NCI-H2196 treated with DMSO at 0.1 percent for 48 hours (cell line): ENCODE measurements around the gene C5.
"Not testable (repeated sequence)": the region's sequence is repeated elsewhere in the genome, so short reads cannot be mapped to it uniquely, and the experiment has no call there.

ENCODE experiments used
- DNase-seq: peaks from one replicate; lab custom pipeline; 2025; ENCODE audit not compliant: unreplicated experiment; lab: John Stamatoyannopoulos, UW

Gene C5

DNA sequence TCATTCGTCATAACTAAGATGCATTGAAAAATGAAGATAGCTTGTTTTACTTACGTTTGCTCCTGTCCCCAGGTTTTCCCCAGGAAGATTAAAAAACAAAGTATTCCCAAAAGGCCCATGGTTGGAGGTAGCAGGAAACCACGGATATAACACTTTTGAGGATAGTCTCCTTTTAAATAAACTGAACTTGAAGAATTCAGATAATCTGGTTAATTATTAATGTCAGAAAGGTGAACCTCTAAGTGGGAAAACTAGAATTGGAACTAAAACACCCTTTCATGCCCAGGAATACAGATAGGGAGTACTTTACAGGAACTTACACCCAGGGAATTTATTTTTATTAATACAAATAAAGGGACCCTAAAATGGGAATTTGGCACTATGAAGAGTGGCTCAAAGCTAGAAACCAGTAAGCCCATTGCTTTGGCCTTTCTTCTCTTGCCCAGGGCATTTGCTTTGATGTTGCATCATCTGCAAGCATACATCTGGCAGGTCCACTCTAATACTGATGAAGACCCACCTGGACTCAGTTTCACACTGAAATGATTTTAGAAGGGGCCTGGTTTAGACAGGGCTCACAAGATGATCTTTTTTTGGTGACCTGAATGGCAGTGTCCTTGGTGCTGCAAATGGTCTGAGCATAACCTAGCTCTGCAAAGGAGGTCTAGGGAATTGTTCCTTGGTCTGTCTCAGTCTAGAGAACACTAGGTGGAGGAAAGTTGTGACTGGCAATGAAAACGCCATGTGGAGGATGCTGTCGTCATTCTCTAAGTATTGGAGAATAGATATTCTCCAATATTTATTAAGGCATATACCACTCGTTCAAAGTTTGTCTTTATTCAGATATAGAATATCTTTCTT lies at the start of gene C5:
TSS of gene C5 (minus strand) at position 148 of the 861 bp plus-strand sequence. CDS start at position 119, 29 bp downstream.
- no peak for DNase-seq

DNA sequence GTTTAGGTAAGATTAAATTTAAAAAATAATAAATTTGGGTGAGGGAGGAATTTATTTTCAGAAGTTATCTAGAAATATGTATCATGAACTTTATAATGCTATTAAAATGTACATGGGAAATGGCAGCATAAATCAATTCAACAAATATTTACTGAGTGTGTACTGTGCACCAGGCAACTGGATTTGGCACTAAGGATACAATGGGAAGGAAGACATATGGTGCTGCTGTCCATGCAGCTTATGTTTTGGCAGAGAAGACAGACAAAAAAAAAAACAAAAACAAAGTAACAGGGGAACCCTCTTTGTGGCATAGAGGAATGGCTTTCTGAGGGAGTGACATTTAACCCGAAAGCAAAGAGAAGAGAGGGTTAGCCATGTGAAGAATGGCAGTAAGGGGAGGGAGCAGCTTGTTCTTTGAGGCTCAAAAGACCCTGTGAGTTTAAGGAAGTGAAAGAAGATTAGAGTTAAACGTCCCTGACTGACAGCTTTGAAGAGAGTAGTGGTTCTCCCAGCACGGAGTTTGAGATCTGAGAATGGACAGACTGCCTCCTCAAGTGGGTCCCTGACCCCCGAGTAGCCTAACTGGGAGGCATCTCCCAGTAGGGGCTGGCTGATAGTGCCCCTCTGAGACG lies 48.6 kb upstream of the C5 start:
- no peak for DNase-seq

DNA sequence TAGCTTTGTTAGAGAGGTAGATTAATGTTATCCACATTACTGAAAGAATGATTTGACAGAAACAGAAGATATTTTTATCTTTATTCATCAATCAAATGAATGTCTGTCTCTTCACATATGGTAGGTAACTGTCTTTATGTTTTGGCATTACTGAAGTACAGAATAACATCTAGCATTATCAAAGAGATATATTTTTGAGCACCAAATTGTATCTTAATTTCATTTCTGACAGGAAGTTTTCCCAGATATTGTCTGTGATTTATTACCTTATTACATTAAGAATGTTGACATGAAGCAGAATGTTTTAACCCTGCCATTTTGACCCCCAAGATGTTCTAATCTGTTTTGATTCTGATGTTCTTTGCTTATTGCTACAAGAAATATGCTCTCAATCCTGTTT lies 45.0 kb upstream of the C5 start:
- DNase-seq: no peak

DNA sequence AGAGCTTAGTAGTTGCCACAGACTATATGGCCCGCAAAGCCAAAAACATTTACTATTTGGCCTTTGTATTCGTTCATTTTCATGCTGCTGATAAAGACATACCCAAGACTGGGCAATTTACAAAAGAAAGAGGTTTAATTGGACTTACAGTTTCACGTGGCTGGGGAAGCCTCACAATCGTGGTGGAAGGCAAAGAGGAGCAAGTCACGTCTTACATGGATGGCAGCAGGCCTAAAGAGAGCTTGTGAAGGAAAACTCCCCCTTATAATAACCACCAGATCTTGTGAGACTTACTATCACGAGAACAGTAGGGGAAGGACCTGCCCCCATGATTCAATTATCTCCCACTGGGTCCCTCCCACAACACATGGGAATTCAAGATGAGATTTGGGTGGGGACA lies 40.7 kb upstream of the C5 start:
- not testable (repeated sequence) for DNase-seq

DNA sequence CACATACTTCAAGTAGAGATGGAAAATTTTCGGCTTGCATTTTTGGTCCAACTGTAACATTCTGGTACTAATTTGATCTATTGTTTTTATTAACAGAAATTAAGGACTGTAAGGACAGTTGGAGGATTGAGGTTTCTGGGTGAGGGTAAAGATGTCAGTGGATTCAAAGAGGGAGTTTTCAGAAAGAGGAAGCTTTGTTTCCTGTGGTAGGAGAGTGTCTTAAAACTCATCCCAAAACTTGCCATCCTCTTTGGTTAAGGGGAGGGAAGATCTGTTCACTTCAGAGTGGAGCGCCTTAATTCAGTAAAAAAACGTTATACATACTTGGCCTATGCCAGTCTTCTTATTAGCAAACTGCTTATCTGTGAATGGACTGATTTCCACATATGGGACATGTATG lies 38.5 kb upstream of the C5 start:
- DNase-seq: no peak

DNA sequence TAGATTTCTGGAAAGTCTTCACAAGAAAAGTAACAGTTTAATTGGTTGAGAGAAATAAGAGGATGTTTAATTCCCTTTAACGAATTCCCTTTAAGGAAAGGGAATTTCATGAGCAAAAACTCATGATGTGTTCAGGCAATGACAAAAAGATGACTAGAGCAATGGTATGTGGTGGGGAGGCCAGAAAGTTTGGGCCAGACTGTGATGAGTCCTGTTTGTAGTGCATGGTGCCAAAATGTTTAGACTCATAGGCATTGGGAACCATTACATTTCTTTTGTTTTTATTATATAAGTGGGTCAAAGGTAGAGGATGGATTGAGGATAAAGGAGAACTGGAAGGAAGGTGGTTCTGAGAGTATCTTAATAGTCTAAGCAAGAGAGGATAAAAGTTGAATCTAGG lies 35.6 kb upstream of the C5 start:
- DNase-seq: no peak

DNA sequence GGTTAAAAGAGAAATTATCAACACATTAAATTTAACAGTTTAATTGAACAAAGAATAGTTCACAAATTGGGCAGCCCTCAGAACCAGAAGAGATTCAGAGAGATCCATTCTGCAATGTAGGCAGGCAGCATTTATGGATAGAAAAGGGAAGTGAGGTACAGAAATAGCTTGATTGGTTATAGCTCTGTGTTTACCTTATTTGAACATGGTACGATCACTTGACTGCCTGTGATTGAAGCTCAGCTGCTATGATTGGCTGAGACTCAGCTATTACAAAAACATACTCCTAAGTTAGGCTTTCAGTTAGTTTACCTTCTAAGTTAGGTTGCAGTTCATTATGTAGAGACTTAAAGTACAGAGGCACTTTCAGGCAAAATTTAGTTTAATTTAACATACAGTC lies 32.0 kb upstream of the C5 start:
- no peak for DNase-seq

DNA sequence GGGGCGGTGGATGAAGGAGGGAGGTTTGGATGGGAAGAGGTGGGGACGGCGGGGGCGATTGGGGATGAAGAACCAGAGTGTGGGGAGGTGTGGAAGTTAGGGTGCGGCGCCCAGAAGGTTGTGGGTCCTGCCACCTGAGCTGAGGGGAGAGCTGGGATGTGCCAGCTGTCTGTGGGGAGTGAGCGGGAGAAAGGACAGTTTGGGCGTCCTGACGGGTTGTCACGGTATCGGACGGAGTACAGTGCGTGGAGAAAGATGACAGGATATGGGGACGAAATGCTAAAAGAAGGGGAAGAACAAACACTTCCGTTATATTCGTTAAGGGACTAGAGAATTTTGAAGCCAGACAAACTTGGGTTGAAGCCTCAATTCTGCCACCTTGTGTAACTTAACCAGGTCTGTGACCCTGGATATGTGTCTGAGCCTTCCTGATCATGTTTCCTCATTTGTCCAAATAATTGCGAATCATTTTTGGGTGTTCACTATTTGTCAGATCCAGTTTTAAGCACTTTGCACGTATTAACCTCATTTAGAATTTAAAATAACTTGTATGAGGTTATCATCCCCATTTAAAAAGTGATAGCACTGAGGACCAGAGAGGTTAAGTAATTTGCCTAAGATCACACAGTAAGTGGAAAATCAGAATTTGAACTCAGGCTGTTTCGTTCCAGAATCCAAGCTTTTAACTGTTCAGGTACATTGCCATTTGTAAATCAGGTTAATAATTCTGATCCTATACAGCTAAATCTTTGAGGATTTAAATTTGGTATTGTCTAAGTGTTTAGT lies 25.4 kb upstream of the C5 start:
- no peak for DNase-seq

DNA sequence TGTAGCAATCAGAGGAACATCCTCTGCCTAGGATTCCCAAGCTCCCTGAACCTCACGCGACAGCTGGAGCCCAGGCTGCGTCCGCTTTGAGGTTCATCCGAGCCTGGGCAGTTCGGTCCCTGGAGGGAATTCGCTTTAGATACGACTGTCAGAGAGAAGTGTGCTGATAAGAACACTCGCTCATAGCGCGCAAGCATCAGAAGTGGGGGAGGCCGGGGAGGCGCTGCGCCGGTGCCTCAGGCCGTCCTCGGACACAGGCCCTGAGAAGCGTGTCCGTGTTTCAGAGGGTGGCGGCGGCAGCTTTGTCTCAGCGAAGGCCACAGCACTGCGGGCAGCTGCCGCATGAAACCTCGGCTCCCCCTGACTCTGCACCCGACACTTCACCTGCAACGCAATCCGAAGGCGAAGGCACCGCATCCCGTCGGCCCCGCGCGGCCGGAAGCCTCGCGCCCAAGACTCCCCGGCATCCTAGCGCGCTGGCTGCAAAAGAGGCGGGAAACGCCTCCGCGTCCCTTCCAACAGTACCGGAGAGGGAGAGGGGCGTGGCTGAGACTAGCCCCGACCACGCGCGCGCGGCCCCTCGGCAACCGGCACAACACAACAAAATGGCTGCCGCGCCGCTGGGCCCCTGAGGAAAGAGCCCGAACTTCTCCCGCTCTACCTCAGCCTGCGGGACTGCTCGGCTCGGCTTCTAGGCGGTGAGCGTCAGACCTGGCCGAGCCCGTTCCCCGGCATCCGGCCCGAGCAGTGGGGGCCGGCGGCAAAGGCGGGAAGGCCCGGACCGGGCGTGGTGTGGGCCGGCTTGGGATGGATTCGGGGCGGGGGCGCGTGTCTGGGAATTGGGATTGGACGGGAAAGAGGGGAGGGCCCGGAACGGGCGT lies 24.5 kb upstream of the C5 start, which contains the start of gene CNTRL:
TSS of gene CNTRL (plus strand) at position 586 of the 881 bp plus-strand sequence. CDS start 13,372 bp downstream, outside the sequence.
- peak; percentile 88 for DNase-seq

DNA sequence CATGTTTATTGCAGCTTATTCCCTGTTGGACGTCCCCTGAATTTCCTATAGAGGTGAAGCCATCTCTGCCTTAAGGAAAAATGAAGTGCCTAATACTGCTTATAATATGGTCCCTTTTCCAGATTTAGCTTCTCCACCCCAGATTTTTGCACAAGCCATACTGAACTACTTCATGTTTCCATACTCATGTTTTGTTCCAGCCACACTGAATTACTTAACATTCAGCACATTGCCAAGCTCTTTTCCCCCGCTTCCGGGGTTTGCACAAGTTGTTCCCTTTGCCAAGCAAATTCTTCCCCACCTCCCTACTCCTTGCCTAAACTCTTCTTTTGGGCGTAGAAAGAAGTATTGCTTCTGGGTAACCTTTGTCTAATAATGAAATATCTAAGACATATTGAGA lies 23.0 kb upstream of the C5 start:
- DNase-seq: no peak

DNA sequence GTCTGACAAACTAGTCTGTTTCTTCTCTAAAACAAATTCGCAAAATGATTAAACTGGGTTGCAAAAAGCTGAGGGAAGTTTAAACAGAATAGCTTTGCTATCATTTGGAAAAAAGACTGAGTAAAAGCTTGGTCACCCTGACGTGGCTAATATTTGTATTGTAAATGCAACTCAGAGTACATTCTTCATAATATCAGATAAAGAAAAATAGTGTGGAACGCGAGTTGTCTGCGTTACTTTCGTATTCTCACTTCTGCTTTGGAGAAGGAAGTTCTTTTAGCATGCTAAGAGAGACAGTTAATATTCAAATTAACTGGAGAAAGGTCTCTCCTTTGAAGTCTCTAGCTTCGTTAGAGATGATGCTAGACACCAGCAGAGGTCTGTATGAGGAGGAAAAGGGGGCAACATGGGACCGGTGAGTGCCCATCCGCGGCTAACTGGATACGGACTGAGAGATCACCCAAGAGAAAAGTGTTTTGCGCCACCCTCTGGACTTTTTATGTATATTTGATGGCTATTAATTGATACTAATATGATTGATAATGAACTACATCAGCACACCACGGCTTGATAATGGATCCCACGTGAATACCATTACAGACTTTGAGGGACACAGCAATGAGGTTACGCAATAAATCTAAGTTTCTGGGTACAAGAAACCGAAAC lies 21.8 kb upstream of the C5 start:
- no peak for DNase-seq

DNA sequence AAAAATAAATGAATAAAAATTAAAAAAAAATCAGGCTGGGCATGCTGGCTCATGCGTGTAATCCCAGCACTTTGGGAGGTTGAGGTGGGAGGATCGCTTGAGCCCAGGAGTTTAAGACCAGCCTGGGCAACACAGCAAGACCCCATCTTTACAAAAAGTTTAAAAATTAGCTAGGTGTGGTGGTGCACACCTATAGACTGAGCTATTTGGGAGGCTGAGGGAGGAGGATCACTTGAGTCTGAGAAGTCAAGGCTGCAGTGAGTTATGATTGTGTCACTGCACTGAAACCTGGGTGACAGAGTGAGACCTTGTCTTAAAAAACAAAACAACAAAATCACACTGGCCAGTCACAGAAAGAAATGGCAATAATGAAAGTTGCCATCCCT lies 21.3 kb upstream of the C5 start:
- DNase-seq: no peak

DNA sequence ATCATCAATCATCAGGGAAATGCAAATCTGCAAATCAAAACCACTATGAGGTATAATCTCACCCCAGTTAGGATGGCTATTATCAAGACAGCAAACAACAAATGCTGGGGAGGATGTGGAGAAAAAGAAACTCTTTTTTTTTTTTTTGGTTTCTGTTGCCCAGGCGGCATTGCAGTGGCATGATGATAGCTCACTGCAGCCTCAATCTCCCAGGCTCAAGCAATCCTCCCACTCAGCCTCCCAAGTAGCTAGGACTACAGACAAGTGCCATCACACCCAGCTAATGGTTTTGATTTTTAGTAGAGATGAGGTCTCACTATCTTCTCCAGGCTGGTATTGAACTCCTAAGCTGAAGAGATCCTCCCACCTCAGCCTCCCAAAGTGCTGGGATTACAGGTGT lies 19.3 kb upstream of the C5 start:
- no peak for DNase-seq

DNA sequence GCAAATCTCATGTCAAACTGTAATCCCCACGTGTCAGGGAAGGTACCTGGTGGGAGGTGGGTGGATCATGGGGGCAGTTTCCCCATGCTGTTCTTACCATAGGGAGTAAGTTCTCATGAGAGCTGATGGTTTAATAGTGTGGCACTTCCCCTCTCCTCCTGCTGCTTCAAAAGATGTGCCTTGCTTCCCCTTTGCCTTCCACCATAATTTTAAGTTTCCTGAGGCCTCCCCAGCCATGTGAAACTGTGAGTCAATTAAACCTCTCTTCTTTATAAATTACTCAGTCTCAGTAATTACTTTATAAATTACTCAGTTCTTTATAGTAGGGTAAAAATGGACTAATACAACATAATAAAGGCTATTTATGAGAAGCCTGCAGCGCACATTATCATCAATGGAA lies 17.6 kb upstream of the C5 start:
- DNase-seq: no peak

DNA sequence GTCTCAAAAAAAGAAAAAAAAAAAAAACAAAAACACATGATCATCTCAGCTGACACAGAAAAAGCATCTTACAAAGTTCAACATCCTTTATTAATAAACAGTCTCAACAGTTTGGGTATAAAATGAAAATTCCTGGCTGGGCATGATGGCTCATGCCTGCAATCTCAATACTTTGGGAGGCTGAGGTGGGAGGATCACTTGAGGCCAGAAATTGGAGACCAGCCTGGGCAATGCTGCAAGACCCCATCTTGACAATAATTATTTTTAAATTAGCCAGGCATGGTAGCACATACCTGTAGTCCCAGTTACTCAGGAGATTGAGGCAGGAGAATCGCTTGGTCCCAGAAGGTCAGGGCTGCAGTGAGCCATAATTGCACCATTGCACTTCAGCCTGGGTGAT lies 16.8 kb upstream of the C5 start:
- no peak for DNase-seq

DNA sequence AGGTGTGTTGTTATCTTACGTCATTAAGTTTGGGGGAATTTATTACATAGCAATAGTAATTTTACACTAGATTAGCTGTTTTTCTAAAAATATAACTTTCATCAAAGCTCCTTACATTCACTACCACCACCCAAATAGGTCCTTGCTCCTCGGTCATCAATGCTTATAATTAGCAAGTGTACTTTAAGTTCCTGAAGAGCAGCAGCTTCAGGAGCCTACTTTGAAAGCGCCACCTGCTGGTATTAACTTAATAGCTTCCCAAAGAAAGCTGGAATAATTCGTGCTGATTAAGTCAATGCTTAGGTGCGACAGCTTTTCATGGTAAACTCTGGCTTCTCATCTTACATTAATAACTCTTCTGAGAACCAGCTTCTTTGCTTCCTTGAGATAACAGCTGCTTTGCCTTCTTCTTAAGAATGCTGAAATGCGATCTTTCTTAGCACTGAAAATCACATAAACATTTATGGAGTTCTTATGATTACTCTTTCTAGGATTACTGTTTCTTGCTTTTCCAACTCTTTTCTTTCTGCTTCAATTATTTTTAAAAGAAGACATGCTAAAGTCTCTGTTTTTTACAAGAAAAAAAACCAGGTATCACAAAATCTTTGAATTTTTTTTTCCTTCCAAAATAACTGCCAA lies 10.0 kb upstream of the C5 start:
- peak; percentile 63 for DNase-seq

DNA sequence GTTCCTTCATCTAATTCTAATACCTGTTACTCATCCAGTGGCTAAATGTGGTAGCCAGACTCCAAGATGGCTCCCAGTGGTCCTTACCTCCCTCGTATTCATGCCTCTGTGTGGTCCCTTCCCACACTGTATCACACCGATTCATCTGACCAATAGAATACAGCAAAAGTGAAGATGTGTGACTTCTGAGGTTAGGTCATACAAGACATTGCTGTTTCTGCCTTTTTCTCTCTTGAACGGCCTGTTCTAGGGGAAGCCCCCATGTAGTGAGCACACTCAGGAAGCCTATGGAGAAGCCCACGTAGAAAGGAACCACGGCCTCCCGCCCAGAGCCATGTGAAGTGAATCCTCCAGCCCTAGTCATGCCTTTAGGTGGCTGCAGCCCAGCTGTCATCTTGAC lies 9.4 kb upstream of the C5 start:
- no peak for DNase-seq

DNA sequence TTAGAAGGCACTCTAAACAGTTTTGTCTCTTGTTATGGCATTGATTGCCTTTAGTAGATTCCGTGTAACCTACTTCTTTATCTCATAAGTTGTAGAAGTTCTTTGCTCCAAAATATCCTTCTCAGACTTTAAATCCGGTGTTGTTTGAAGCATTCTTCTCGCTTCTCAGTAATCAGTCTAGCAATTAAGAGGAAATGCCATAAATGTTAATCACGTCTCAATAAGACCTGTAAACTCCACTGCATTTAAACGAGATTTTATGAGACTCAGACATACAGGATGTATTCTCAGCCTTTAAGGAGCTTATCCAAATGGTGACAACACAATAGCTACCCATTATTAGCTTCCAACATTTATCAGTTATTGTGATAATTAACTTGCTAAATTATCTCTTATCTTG lies 7.7 kb upstream of the C5 start:
- no peak for DNase-seq

DNA sequence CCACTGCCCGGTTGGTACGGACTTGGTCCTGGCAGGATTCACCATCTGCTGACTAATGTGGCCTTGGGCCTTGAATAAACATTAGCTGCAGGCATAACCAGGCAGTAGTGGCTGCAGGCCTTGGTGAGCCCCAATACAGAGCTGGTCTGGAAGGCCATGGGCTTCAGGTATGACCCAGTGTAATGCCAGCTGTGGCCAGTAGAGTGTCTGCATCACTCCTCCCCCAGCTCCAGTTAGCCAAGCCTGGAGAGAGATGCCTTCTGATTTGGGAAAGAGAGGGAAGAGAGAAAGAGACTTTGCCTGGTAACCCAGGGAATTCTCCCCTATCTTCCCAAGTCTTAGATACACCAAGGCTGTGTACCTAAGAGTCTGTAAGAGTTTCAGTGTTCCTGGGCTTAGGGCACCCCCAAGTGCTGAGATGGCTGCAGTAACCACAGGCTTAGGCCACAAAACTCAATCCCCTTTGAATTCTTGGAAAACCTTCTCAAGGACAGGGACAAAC lies 5.6 kb upstream of the C5 start:
- DNase-seq: no peak

DNA sequence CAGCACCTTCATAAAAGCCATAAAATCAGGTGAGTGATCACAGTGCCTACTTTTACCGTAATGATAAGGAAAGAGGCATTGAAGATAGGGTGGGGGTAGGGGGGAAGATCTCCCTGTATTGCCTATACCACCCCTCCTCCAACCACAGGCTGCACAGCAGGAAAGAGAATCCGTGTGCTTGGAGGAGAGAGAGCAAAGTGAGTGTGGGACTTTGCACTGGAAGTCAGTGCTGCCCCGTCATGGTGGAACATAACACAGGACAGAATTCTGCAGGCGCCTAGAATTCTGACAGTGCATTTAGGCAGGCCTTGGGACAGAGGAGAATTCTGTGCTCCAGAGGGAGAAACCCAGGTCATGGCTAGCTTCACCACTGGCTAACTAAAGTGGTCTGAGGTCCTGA lies 3.5 kb upstream of the C5 start:
- DNase-seq: no peak
